RCC 7860 (cell line): ENCODE results near the gene IGBP1.
"Not testable (repeated sequence)": the region's sequence is repeated elsewhere in the genome, so short reads cannot be mapped to it uniquely, and the experiment has no call there.

Experiments used
- DNase-seq: peaks from one replicate; pipeline ENCODE4 v3.0.0-alpha.2; 2015; ENCODE audit warnings: low spot score
- FAIRE-seq: peaks from 2 replicates; lab custom pipeline; 2012; peaks lifted over from hg19 to GRCh38; lab: Jason Lieb, UNC

IGBP1 gene

GRCh38 chrX:70166601-70167590, 33.6 kb downstream of the IGBP1 start:
- FAIRE-seq (peak; percentile 73), DNase-seq (peak; percentile 55)

GRCh38 chrX:70168238-70169188, 35.3 kb downstream of the IGBP1 start:
- FAIRE-seq: peak; percentile 81
- peak; percentile 75 for DNase-seq

- FAIRE-seq: no peak
- DNase-seq: no peak
These were observed 36.0 kb downstream of the IGBP1 start for GRCh38 chrX:70169281-70169680.

GRCh38 chrX:70171624-70172023, 38.4 kb downstream of the IGBP1 start:
- FAIRE-seq (no peak), DNase-seq (no peak)

- no peak for FAIRE-seq
These were observed 39.0 kb downstream of the IGBP1 start for GRCh38 chrX:70172221-70172620.

GRCh38 chrX:70172964-70173363, 39.7 kb downstream of the IGBP1 start:
- FAIRE-seq (no peak), DNase-seq (no peak)

More at GRCh38 chrX:70172221-70172620, 39.0 kb downstream of the IGBP1 start:
- no peak for DNase-seq

GRCh38 chrX:70174754-70175153, 41.5 kb downstream of the IGBP1 start:
- DNase-seq (no peak), FAIRE-seq (no peak)

GRCh38 chrX:70175338-70175737, 42.1 kb downstream of the IGBP1 start:
- no peak for DNase-seq

GRCh38 chrX:70176938-70177533, 43.8 kb downstream of the IGBP1 start, which contains the start of gene DGAT2L6:
Gene DGAT2L6, plus strand, starts transcription at chrX:70177483. Its CDS starts 100 bp downstream, at chrX:70177583.
- FAIRE-seq: no peak
- no peak for DNase-seq

More at GRCh38 chrX:70175338-70175737, 42.1 kb downstream of the IGBP1 start:
- no peak for FAIRE-seq

- DNase-seq (no peak), FAIRE-seq (no peak)
These were observed 49.8 kb downstream of the IGBP1 start for GRCh38 chrX:70183091-70183490.

- DNase-seq (no peak), FAIRE-seq (no peak)
These were observed 57.0 kb downstream of the IGBP1 start for GRCh38 chrX:70190225-70190624.

- DNase-seq (peak; percentile 35), FAIRE-seq (peak; percentile 87)
These were observed 63.9 kb downstream of the IGBP1 start for GRCh38 chrX:70196961-70197720.

GRCh38 chrX:70201732-70202131, 68.5 kb downstream of the IGBP1 start:
- FAIRE-seq: no peak
- no peak for DNase-seq

GRCh38 chrX:70208479-70208878, 75.2 kb downstream of the IGBP1 start:
- DNase-seq (no peak), FAIRE-seq (no peak)

GRCh38 chrX:70209570-70209969, 76.3 kb downstream of the IGBP1 start:
- DNase-seq, FAIRE-seq: not testable (repeated sequence)
